NB4 (cell line): ENCODE results near the gene CMIP.
A peak's percentile ranks its signal among the peaks of the same experiment; 100 is the strongest.

ENCODE experiments used
- DNase-seq: peaks from one replicate; pipeline ENCODE4 v3.0.0; 2010; ENCODE audit warnings: low read depth
- H3K4me3 ChIP-seq: one replicate; pipeline ENCODE4 v1.5.1; 2011; ENCODE audit warnings: mild to moderate bottlenecking, low read depth, low read length, moderate library complexity
- MAX ChIP-seq: IDR thresholded peaks from 2 replicates; pipeline ENCODE4 v1.6.1; 2011; ENCODE audit warnings: low read depth, low read length
- MYC ChIP-seq: IDR thresholded peaks from 2 replicates; pipeline ENCODE4 v1.6.1; 2011; ENCODE audit warnings: low read depth, low read length
- POLR2A ChIP-seq: IDR thresholded peaks from 2 replicates; pipeline ENCODE4 v1.6.1; 2011; ENCODE audit warnings: mild to moderate bottlenecking; ENCODE audit not compliant: insufficient read length; ENCODE audit errors: extremely low read depth
- TF ChIP-seq, protein P1 (sequence below): IDR thresholded peaks from one replicate; pipeline ENCODE4 v1.5.1; 2012; ENCODE audit warnings: low read depth, low read length

CMIP gene

GRCh38 chr16:81549547-81550431 lies 105.2 kb downstream of the CMIP start:
- H3K4me3 ChIP-seq = no peak overlapping the region
- TF ChIP-seq MYC (no peak), POLR2A (no peak), MAX (no peak)
- TF ChIP-seq, protein P1, sequence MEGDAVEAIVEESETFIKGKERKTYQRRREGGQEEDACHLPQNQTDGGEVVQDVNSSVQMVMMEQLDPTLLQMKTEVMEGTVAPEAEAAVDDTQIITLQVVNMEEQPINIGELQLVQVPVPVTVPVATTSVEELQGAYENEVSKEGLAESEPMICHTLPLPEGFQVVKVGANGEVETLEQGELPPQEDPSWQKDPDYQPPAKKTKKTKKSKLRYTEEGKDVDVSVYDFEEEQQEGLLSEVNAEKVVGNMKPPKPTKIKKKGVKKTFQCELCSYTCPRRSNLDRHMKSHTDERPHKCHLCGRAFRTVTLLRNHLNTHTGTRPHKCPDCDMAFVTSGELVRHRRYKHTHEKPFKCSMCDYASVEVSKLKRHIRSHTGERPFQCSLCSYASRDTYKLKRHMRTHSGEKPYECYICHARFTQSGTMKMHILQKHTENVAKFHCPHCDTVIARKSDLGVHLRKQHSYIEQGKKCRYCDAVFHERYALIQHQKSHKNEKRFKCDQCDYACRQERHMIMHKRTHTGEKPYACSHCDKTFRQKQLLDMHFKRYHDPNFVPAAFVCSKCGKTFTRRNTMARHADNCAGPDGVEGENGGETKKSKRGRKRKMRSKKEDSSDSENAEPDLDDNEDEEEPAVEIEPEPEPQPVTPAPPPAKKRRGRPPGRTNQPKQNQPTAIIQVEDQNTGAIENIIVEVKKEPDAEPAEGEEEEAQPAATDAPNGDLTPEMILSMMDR = no peak
- DNase-seq = no peak

DNA sequence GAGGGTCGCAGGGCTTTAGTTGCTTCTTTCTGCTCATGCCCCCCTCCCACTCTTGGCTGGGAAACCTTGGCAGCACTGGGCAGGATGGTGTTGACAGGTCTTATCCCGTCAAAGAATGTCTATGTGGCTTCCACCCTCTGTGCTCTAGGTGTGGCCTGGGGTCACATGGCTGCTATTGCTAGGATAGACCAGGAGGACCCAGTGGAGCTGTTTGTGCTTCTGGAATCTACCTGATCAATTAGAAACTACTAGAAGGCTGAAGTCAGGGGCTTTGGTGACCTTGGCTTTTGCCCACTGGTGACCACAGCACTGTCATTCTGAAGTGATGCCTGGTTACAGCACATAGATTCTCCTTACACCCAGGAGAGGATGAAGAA lies 105.8 kb downstream of the CMIP start:
- H3K4me3 ChIP-seq = no peak overlapping the region
- TF ChIP-seq, protein P1 = no peak
- TF ChIP-seq POLR2A (no peak), MYC (no peak), MAX (no peak)
- DNase-seq = no peak

DNA sequence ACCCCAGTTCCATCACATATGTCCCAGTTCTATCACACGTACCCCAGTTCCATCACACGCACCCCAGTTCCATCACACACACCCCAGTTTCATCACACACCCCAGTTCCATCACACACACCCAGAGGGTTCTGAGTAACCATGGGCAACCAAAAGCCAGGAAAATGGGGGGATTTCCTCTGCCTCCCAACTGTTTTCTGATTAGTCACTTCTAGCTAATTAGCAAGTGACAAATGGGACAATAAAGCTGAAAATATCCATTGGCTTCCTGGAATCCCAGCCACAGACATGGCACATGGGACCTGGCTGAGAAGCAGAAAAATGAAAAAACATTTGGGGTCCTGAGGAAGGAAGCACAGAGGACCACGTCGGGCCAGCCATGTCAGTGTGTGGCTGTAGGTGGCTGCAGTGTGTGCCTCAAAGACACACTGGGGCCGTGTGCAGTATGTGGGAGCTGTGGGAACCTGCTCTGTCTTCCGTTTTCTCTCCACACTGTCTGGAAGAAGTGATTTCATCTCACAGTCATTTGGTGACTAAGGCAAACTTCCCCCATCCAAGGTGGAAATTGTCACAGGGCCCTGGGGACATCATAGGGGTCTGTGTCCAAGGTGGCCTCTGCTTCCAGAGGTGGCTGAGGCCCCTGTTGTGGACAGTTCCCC lies 106.7 kb downstream of the CMIP start:
- DNase-seq = peak; percentile 49
- no peak overlapping the region for H3K4me3 ChIP-seq
- TF ChIP-seq, protein P1 = no peak
- no peak for TF ChIP-seq MYC
- no peak for TF ChIP-seq MAX
- no peak for TF ChIP-seq POLR2A

DNA sequence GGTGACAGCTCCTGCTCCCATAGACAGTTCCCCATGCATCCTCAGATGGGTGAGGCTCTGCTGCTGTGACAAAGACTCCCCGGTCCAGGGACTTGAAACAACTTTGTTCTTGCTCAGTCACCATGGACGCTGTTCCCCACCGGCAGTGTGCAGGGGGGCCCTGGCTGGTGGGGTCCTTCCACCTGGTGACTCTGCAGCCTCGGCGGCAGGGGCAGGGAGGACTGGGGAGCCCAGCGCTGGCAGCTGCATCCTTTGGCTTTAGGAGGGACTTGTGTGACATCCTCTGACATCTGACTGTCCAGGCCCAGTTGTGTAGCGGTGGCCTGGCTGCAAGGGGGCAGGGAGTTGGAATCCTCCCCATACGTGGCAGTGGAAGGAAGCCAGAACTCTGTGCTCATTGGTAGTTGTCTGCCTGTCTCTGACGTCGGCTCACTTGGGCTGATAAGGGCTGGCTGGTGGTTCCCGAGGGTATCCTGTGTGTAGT lies 107.3 kb downstream of the CMIP start:
- H3K4me3 ChIP-seq = no peak overlapping the region
- TF ChIP-seq MAX (no peak), MYC (no peak), POLR2A (no peak)
- TF ChIP-seq, protein P1 = no peak
- DNase-seq = no peak

DNA sequence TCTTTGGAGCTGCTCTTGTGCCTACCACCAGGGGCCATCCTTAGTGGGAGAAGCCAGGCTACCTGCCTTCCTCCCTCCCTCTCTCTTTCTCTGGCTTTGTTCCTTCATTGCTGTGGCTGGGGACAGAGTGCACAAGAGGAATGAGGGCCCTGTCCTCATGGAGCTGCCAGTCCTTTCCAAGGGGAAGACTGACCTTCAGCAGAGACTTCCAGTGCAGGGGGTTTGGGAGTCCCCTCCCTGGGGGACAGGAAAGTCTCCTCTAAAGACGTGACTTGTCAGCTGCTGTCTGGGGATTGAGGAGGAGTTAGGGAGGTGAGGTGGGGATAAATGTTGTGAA lies 108.1 kb downstream of the CMIP start:
- no peak overlapping the region for H3K4me3 ChIP-seq
- TF ChIP-seq, protein P1 = no peak
- TF ChIP-seq MYC (no peak), POLR2A (no peak), MAX (no peak)
- DNase-seq = no peak
